Measurements from ENCODE around the gene USP19. TPM values are rescaled to one million over a fixed set of nuclear protein-coding genes. Genes with fewer than 3 reads are reported as not detected.

USP19 gene
- total RNA-seq, 1 experiment from 2014 or later: 92.8 TPM

- Histone ChIP-seq H2AFZ (ENCODE audit: low read depth, low read length, poor library complexity, severe bottlenecking) (no peak overlapping the region), H4K20me1 (ENCODE audit: insufficient read depth) (no peaks in the 10 kb centered on the region), H3K4me2 (ENCODE audit: low read length) (no peak overlapping the region), H3K9ac (ENCODE audit: low read length) (no peak overlapping the region), H3K9me3 (ENCODE audit: control insufficient read depth in 1 of 2, insufficient read depth in 1 of 2, low read depth in 1 of 2, low read length in 2 of 2) (no peaks in the 10 kb centered on the region), H3K4me1 (ENCODE audit: control insufficient read depth in 1 of 2, insufficient read depth in 2 of 2, low read length in 2 of 2) (peaks cover 0 to 5% of the 10 kb centered on the region in 2 experiments; a peak in 1 of 4 replicates), H3K79me2 (ENCODE audit: insufficient read depth, low read length) (peaks cover 4% of the 10 kb centered on the region), H3K9me2 (ENCODE audit: insufficient read depth) (no peaks in the 10 kb centered on the region), H3K27me3 (ENCODE audit: insufficient read depth, low read length) (no peaks in the 10 kb centered on the region), H3K4me3 (replicated peaks in 1 of 2; ENCODE audit: low read depth in 1 of 2, low read length in 2 of 2) (no peak overlapping the region), H3K27ac (ENCODE audit: low read depth, low read length) (no peak overlapping the region), H3K36me3 (ENCODE audit: control insufficient read depth in 1 of 2, insufficient read depth in 2 of 2, low read length in 2 of 2) (peaks cover 6 to 8% of the 10 kb centered on the region in 2 experiments; a peak in 3 of 4 replicates)
- DNase-seq (ENCODE audit: low read depth, low spot score) (no peak), ATAC-seq (no peak)
- CTCF ChIA-PET: no interaction called here
- RAD21 ChIA-PET (ENCODE audit: low non-redundant PET in 1 of 2, low total read pairs in 2 of 2, uncharacterized antibody in 2 of 2, unreplicated experiment in 2 of 2): interaction anchor here in 1 of 2 experiments (0.6 kb wide), 1 partner anchor 9 kb away, joined by 3 read pairs; no protein-coding TSS in a partner anchor
- POLR2A ChIA-PET: no interaction called here
- TF ChIP-seq RAD21 (IDR thresholded peaks at IDR 0.05; ENCODE audit: low read depth) (no peak), SIN3A (IDR thresholded peaks at IDR 0.05; ENCODE audit: low read depth) (no peak), POLR2A (IDR thresholded peaks at IDR 0.05; ENCODE audit: borderline replicate concordance, extremely low read depth, insufficient read depth, insufficient read length) (no peak), SRF (IDR thresholded peaks at IDR 0.05; ENCODE audit: low read depth) (no peak), CTCF (IDR thresholded peaks at IDR 0.05 in 2 of 3, conservative IDR thresholded peaks at IDR 0.05 in 1 of 3; ENCODE audit: borderline replicate concordance in 1 of 3, insufficient read depth in 1 of 3, low read depth in 2 of 3, low read length in 2 of 3) (no peak), REST (IDR thresholded peaks at IDR 0.05; ENCODE audit: low read depth) (no peak), ATF3 (IDR thresholded peaks at IDR 0.05) (no peak), MAX (IDR thresholded peaks at IDR 0.05) (no peak), YY1 (IDR thresholded peaks at IDR 0.05; ENCODE audit: extremely low read depth, insufficient replicate concordance, low read depth, low read length) (no peak), JUND (IDR thresholded peaks at IDR 0.05) (no peak), CBX3 (IDR thresholded peaks at IDR 0.05; ENCODE audit: low read depth) (no peak)
- intact Hi-C loops (cut with micrococcal nuclease): no loop called here
- BruUV-seq (replicated peaks): no TSS peak
Observed at GRCh38 chr3:49124991-49125670, 4.5 kb upstream of the USP19 start.
